Fibroblast of pulmonary artery (primary cell): ENCODE measurements around the gene SCRT2.

Experiments
- DNase-seq: peaks from one replicate; pipeline ENCODE4 v3.0.0-alpha.2; 2010; ENCODE audit warnings: low read depth
- H3K4me3 ChIP-seq: replicated peaks from 2 replicates; pipeline ENCODE4 v1.5.1; 2011; ENCODE audit warnings: low read depth, mild to moderate bottlenecking, control low read depth, low read length, moderate library complexity
- CTCF ChIP-seq: IDR thresholded peaks from 2 replicates; pipeline ENCODE4 v1.5.1; 2011; ENCODE audit warnings: mild to moderate bottlenecking, control low read depth, low read length, inconsistent platforms; ENCODE audit errors: missing control alignments

Gene SCRT2

GRCh38 chr20:708956-709355 is 33.4 kb upstream of the SCRT2 start:
- TF ChIP-seq CTCF: no peak
- H3K4me3 ChIP-seq: no peak overlapping the region
- no peak for DNase-seq

GRCh38 chr20:707451-708110 is 32.0 kb upstream of the SCRT2 start:
- H3K4me3 ChIP-seq: no peak overlapping the region
- no peak for DNase-seq
- no peak for TF ChIP-seq CTCF

GRCh38 chr20:706366-706885 is 30.8 kb upstream of the SCRT2 start:
- TF ChIP-seq CTCF: no peak
- no peak overlapping the region for H3K4me3 ChIP-seq
- no peak for DNase-seq

GRCh38 chr20:704726-705125 is 29.1 kb upstream of the SCRT2 start:
- H3K4me3 ChIP-seq: no peak overlapping the region
- TF ChIP-seq CTCF: no peak
- no peak for DNase-seq

GRCh38 chr20:703426-703825 is 27.8 kb upstream of the SCRT2 start:
- no peak overlapping the region for H3K4me3 ChIP-seq
- no peak for TF ChIP-seq CTCF
- no peak for DNase-seq

- no peak for TF ChIP-seq CTCF
- DNase-seq: no peak
- no peak overlapping the region for H3K4me3 ChIP-seq
These were observed 27.4 kb upstream of the SCRT2 start for GRCh38 chr20:703006-703405.
